Kidney epithelial cell (primary cell): ENCODE data around the gene OPN1MW2. TPM values are rescaled to one million over a fixed set of nuclear protein-coding genes. Genes with fewer than 3 reads are reported as not detected.
"Not testable (repeated sequence)": the region's sequence is repeated elsewhere in the genome, so short reads cannot be mapped to it uniquely, and the experiment has no call there.

Source experiments
- DNase-seq: peaks from one replicate; pipeline ENCODE4 v3.0.0-alpha.2; 2010; ENCODE audit warnings: low read depth
- H3K27me3 ChIP-seq: 2 replicates; pipeline ENCODE4 v1.6.0; 2011; ENCODE audit warnings: low read length; ENCODE audit not compliant: control insufficient read depth, insufficient read depth
- H3K36me3 ChIP-seq: 2 replicates; pipeline ENCODE4 v1.5.1; 2011; ENCODE audit warnings: low read length; ENCODE audit not compliant: control insufficient read depth, insufficient read depth
- H3K4me3 ChIP-seq: 2 replicates; pipeline ENCODE4 v1.5.1; 2011; ENCODE audit warnings: low read depth, mild to moderate bottlenecking, control low read depth, low read length
- total RNA-seq: library from RNA; depleted of rRNA; stranded (reverse); fragments of >200 nt; gene quantifications from 2 replicates; pipeline ENCODE4 v1.2.3, GENCODE V29; 2015

The OPN1MW2 gene
- not detected in 2 replicates for total RNA-seq

GRCh38 chrX:154219456-154219855 is at the start of gene OPN1MW2:
OPN1MW2 (plus strand) TSS chrX:154219756; CDS start chrX:154219816, 60 bp downstream.
- not testable (repeated sequence) for H3K27me3 ChIP-seq, DNase-seq, H3K36me3 ChIP-seq, H3K4me3 ChIP-seq

- H3K4me3 ChIP-seq, DNase-seq, H3K27me3 ChIP-seq, H3K36me3 ChIP-seq: not testable (repeated sequence)
Measured at GRCh38 chrX:154172535-154172943, 47.0 kb upstream of the OPN1MW2 start.

DNA sequence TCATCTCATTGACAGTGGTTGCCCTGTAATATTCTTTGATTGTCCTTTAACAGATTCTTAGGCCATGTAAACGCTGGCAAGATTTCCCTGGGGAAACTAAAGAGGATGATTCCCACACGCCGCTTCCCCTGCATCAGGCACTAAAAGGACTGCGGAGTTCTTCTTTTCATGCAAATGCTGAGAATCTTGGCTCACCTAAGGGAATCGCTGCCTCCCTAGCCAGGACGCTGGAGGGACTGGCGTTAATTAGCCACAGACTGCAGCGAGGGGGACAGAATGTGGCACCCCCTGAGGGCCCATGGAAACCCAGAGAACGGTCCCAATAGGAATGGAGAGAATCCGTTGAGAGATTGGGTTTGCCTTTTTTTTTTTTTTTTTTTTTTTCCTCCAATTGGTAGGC is 45.2 kb upstream of the OPN1MW2 start:
- not testable (repeated sequence) for H3K27me3 ChIP-seq, H3K4me3 ChIP-seq, H3K36me3 ChIP-seq, DNase-seq

DNA sequence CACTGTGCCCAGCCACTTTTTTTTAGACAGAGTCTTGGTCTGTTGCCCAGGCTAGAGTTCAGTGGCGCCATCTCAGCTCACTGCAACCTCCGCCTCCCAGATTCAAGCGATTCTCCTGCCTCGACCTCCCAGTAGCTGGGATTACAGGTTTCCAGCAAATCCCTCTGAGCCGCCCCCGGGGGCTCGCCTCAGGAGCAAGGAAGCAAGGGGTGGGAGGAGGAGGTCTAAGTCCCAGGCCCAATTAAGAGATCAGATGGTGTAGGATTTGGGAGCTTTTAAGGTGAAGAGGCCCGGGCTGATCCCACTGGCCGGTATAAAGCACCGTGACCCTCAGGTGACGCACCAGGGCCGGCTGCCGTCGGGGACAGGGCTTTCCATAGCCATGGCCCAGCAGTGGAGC is 37.3 kb upstream of the OPN1MW2 start, which contains the start of gene OPN1MW:
Gene OPN1MW (plus strand): TSS at position 301 of the 400 bp plus-strand sequence. CDS start 82 bp downstream, at position 383.
- not testable (repeated sequence) for DNase-seq, H3K36me3 ChIP-seq, H3K4me3 ChIP-seq, H3K27me3 ChIP-seq

DNA sequence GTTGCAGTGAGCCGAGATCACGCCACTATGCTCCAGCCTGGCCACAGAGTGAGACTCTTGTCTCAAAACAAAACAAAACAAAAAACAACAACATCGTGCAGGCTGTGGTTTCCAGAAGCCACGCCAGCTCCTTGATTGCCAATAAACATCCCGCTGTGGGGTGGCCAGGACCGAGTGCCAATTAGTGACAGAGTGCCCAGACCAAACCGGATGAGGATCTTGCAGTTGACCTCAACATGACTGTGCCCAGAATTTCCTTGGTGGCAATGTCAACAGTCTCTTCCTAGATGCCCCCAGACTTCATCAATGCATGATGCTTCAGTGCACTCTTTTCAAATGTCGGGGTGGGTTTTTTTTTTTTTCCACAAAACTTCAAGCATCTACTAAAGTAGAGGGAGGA is 35.8 kb upstream of the OPN1MW2 start:
- not testable (repeated sequence) for H3K27me3 ChIP-seq, H3K36me3 ChIP-seq, H3K4me3 ChIP-seq, DNase-seq

GRCh38 chrX:154192846-154193245 is 26.7 kb upstream of the OPN1MW2 start:
- not testable (repeated sequence) for H3K27me3 ChIP-seq, H3K36me3 ChIP-seq, DNase-seq, H3K4me3 ChIP-seq

- H3K27me3 ChIP-seq, H3K4me3 ChIP-seq, H3K36me3 ChIP-seq, DNase-seq: not testable (repeated sequence)
Measured at GRCh38 chrX:154194316-154194715, 25.2 kb upstream of the OPN1MW2 start.

DNA sequence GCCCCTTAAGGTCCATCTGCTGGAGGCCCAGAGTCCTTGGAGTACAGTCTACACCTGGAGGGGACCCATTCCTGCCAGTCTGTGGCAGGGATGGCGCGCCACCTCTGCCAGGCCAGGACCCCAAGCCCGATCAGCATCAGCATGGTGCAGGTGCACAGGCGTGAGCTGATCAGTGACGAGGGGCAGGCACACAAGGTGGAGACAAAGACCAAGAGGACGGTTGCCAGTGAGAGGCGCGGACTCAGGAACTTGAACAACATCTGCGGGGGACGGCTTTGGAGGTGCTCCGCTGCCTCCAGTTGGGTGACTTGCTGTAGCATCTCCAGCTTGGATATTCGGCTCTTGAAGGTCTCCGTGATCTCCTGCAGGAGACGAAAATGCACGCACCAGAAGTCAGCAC is 23.1 kb upstream of the OPN1MW2 start:
- not testable (repeated sequence) for DNase-seq

GRCh38 chrX:154209670-154210418 is 9.7 kb upstream of the OPN1MW2 start:
- H3K27me3 ChIP-seq, DNase-seq, H3K4me3 ChIP-seq, H3K36me3 ChIP-seq: not testable (repeated sequence)

More for the DNA sequence above, 23.1 kb upstream of the OPN1MW2 start:
- not testable (repeated sequence) for H3K4me3 ChIP-seq, H3K27me3 ChIP-seq, H3K36me3 ChIP-seq

DNA sequence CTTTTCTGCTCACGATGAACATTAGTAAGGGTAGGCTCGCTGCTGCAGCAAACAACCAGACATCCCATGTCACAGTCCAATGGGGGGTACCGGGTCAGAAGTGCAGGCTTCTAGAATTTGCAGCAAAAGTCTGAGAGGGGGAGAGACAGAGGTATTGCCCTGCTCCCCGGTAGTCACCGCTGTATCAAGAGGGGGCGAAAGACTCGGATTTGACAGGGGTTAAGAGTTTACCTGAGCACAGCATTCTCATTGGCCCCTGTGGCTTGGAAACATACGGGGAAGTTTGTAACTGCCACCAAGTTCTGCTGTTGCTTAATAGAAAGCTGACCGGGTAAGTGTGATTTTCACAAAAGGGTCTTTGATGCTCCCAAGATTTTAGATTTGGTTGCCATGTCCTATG is 8.5 kb upstream of the OPN1MW2 start:
- H3K27me3 ChIP-seq, H3K4me3 ChIP-seq, H3K36me3 ChIP-seq, DNase-seq: not testable (repeated sequence)

DNA sequence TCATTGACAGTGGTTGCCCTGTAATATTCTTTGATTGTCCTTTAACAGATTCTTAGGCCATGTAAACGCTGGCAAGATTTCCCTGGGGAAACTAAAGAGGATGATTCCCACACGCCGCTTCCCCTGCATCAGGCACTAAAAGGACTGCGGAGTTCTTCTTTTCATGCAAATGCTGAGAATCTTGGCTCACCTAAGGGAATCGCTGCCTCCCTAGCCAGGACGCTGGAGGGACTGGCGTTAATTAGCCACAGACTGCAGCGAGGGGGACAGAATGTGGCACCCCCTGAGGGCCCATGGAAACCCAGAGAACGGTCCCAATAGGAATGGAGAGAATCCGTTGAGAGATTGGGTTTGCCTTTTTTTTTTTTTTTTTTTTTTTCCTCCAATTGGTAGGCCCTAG is 8.1 kb upstream of the OPN1MW2 start:
- not testable (repeated sequence) for H3K36me3 ChIP-seq, H3K4me3 ChIP-seq, H3K27me3 ChIP-seq, DNase-seq

DNA sequence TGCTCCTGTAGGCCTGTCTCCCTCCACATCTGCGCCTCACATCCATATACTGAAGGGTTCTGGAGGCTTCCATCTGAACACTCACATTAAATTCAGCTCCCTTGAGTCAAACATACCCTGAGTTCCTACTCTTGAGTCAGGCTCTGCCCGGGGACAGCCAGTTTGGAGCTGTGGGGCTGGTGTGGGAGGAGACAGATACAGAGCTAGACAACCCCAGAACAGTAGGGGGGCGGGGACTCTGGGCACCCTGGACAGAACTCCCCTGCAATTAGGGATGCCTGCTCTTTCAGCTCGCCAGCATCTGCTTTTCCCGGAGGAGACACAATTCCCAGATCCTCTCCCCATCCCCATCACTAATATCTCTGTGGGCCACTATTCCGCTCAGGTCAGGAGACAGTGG is 5.7 kb downstream of the OPN1MW2 start:
- DNase-seq, H3K27me3 ChIP-seq: not testable (repeated sequence)

GRCh38 chrX:154226706-154227105 is 7.2 kb downstream of the OPN1MW2 start:
- not testable (repeated sequence) for H3K4me3 ChIP-seq, H3K36me3 ChIP-seq, DNase-seq, H3K27me3 ChIP-seq

More for the DNA sequence above, 5.7 kb downstream of the OPN1MW2 start:
- H3K36me3 ChIP-seq, H3K4me3 ChIP-seq: not testable (repeated sequence)

- DNase-seq, H3K36me3 ChIP-seq, H3K4me3 ChIP-seq, H3K27me3 ChIP-seq: not testable (repeated sequence)
Measured at GRCh38 chrX:154231443-154231842, 11.9 kb downstream of the OPN1MW2 start.

DNA sequence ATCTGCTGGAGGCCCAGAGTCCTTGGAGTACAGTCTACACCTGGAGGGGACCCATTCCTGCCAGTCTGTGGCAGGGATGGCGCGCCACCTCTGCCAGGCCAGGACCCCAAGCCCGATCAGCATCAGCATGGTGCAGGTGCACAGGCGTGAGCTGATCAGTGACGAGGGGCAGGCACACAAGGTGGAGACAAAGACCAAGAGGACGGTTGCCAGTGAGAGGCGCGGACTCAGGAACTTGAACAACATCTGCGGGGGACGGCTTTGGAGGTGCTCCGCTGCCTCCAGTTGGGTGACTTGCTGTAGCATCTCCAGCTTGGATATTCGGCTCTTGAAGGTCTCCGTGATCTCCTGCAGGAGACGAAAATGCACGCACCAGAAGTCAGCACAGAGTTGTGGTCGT is 14.1 kb downstream of the OPN1MW2 start:
- not testable (repeated sequence) for DNase-seq, H3K36me3 ChIP-seq, H3K27me3 ChIP-seq, H3K4me3 ChIP-seq
